Activated CD4-positive, alpha-beta T cell treated with anti-CD3 and anti-CD28 coated beads for 1 hour (primary cell): ENCODE measurements around the gene ELOB.

Source experiments
- DNase-seq: peaks from one replicate; pipeline ENCODE4 v3.0.0-alpha.2; 2020

ELOB gene

DNA sequence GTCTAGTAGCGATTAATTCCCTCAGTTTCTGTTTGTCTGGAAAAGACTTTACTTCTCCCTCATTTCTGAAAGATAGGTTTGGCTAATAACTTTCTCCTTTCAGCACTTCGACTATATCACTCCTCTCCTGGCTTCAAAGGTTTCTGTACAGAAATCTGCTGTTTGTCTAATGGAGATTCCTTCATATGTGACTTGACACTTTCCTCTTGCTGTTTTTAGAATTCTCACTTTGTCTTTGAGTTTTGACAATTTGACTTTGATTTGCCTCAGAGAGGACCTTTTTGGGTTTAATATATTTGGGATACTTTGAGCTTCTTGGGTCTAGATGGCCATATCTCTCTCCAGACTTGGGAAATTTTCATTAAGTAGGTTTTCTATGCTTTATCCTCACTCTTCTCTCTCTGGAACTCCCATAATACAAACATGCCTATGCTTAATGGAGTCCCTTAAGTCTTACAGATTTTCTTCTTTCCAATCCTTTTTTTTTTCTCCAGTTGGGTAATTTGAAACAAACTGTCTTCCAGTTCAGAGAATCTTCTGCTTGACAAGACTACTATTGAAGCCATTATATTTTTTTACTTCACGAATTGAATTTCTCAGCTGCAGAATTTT is 32.2 kb upstream of the ELOB start:
- DNase-seq, result no peak

- no peak for DNase-seq
Measured at GRCh38 chr16:2808181-2808580, 31.1 kb upstream of the ELOB start.

- no peak for DNase-seq
Measured at GRCh38 chr16:2806286-2806685, 29.2 kb upstream of the ELOB start.

- no peak for DNase-seq
Measured at GRCh38 chr16:2804728-2805127, 27.6 kb upstream of the ELOB start.

GRCh38 chr16:2803545-2804195 is 26.6 kb upstream of the ELOB start:
- DNase-seq, result no peak

GRCh38 chr16:2799859-2800226 is 22.8 kb upstream of the ELOB start:
- DNase-seq, result no peak

- no peak for DNase-seq
Measured at GRCh38 chr16:2799205-2799858, 22.3 kb upstream of the ELOB start.

- DNase-seq, result no peak
Measured at GRCh38 chr16:2798723-2799204, 21.7 kb upstream of the ELOB start.

DNA sequence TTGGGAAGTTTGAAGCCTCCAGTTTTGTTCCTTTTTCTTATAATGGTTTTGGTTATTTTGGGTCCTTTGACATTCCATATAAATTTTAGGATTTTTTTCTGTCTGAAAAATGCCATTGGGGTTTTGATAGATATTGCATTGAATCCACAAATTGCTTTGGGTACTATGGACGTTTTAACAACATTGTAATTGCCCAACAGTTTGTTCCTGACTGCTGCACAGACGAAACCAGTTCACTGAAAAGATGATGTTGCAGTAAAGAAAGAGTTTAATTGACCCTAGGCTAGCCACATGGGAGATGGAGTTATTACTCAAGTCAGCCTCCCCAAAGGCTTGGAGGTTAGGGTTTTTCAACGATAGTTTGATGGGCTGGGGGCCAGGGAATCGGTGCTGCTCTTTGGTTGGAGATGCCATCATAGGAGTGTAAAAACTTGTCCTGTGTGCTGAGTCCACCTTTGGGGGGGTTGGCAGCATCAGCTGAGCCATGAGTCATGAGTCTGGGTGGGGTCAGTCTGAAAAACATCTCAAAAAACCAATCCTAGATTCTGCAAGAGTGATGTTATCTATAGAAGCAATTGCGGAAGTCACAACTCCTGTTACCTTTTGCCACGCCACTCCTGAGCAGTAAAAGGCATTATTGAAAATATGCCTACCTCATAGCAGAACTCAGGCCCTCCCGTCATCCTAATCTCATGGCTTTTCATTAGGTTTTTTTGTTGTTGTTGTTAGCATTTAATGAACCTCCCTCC is 18.5 kb upstream of the ELOB start:
- no peak for DNase-seq

GRCh38 chr16:2792940-2793339 is 15.9 kb upstream of the ELOB start:
- no peak for DNase-seq

- DNase-seq, result no peak
Measured at GRCh38 chr16:2791174-2791573, 14.1 kb upstream of the ELOB start.

GRCh38 chr16:2790631-2791030 is 13.6 kb upstream of the ELOB start:
- DNase-seq, result no peak

DNA sequence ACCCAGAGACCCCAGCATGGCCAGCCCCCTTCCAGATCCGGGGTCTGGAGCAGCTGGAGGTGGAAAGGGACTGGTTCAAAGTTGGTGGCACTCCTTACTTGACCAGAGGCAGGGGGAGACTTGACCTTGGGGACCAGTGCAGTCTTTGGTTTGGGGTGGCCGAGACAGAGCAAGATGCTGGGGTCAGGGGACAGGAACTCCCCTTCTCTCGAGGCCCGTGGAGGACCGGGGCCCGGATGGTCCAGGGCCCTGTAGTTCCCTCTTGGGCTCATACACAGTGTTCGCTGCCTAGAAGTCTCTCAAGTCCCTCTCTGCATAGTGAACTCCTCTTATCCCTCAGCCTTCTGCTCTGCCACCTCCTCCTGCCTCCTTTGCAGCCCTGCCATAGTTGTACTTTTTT is 10.9 kb upstream of the ELOB start:
- no peak for DNase-seq

DNA sequence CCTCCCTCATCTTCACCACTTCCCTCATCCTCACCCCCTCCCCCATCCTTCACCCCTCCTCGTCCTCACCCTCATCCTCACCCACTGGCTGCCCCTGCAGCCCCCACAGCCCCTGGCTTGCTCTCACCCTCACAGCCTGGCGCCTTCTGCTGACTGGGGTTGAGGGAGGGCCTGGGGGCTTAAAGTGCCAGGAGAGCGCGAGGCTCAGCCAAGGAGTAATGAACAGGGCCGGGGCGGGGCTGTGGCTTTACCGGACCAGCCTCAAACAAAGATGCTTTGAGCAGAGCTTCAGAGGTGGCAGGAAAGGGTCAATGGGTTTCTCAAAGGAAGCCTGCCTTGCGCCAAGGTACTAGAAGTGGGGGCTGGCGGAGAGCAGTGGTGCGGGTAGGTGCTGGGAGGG is 10.3 kb upstream of the ELOB start, which contains the start of gene PRSS33:
Gene PRSS33 (minus strand): TSS at position 155 of the 400 bp plus-strand sequence. CDS start 1,013 bp downstream, outside the sequence.
- DNase-seq, result no peak

DNA sequence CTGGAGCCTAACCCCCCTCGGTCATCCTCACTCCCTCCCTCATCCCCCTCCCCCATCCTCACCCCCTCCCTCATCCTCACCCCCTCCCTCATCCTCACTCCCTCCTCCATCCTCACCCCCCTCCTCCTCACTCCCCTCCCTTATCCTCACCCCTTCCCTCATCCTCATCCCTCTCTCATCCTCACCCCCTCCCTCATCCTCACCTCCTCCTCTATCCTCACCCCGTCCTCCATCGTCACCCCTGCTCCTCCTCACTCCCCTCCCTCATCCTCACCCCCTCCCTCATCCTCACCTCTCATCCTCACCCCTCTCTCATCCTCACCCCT is 9.7 kb upstream of the ELOB start:
- DNase-seq, result no peak

DNA sequence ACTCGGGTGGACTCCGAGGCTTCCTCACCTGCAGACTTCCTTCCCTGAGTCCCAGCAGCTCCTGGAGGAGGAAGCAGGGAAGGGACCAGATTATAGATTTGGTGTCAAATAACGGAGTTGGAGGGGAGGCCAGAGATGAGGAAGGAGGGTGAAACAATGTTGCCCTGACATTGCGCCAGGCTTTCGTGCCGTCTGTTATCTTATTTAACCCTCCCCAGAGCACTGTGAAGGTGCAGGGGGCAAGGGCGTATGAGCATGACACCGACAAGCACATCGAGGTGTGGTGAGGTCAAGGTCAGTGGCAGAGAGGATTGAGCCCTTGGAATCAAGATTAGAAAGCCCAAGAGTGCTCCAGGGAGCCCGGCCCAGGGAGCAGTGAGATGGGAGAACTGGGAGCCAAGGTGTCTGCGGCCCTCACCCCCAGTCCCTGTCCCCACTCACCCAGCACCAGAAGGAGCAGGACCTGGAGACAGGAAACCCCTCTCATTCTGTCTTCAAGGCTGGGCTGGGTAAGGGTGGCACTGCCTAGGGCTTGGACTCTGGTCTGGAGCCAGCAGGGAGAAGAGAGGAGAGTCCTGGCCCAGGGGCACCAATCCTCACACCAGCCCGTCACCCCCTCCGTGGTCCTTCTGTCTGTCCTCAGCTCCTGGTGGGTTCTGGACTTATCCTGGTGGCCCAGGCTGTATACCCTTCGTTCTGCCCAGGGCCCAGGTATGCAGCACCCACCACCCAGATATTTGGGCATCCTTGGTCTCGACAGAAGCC is 9.2 kb upstream of the ELOB start:
- no peak for DNase-seq

GRCh38 chr16:2785101-2785991 is 8.3 kb upstream of the ELOB start:
- DNase-seq, result no peak

GRCh38 chr16:2784358-2785100 is 7.4 kb upstream of the ELOB start:
- no peak for DNase-seq

GRCh38 chr16:2783581-2784357 is 6.7 kb upstream of the ELOB start:
- DNase-seq, result no peak
